GM19043 (cell line): Measurements from ENCODE around the gene VMAC.
"Not testable (repeated sequence)": the region's sequence is repeated elsewhere in the genome, so short reads cannot be mapped to it uniquely, and the experiment has no call there.

Source experiments
- ATAC-seq: cut with Tn5 transposase; IDR thresholded peaks from one replicate; pipeline ENCODE4 v1.9.1; 2021; ENCODE audit warnings: low read depth; ENCODE audit not compliant: unreplicated experiment

VMAC gene

GRCh38 chr19:5883157-5883873, 21.4 kb upstream of the VMAC start:
- not testable (repeated sequence) for ATAC-seq

- ATAC-seq: not testable (repeated sequence)
Observed at GRCh38 chr19:5884065-5884811, 20.4 kb upstream of the VMAC start.

GRCh38 chr19:5889288-5889971, 15.2 kb upstream of the VMAC start:
- no peak for ATAC-seq

- no peak for ATAC-seq
Observed at GRCh38 chr19:5890099-5890498, 14.6 kb upstream of the VMAC start.

GRCh38 chr19:5891572-5891937, 13.1 kb upstream of the VMAC start:
- ATAC-seq: no peak

- no peak for ATAC-seq
Observed at GRCh38 chr19:5891938-5892771, 12.5 kb upstream of the VMAC start.

- no peak for ATAC-seq
Observed at GRCh38 chr19:5892772-5893275, 11.8 kb upstream of the VMAC start.

GRCh38 chr19:5893296-5893903, 11.3 kb upstream of the VMAC start:
- no peak for ATAC-seq

GRCh38 chr19:5893907-5894703, 10.6 kb upstream of the VMAC start:
- no peak for ATAC-seq

- no peak for ATAC-seq
Observed at GRCh38 chr19:5894704-5895349, 9.8 kb upstream of the VMAC start.

GRCh38 chr19:5895409-5895808, 9.3 kb upstream of the VMAC start:
- ATAC-seq: no peak

GRCh38 chr19:5895890-5896289, 8.8 kb upstream of the VMAC start:
- ATAC-seq: no peak

GRCh38 chr19:5896365-5897076, 8.2 kb upstream of the VMAC start:
- ATAC-seq: no peak

- ATAC-seq: no peak
Observed at GRCh38 chr19:5897189-5897969, 7.3 kb upstream of the VMAC start.

GRCh38 chr19:5899728-5900526, 4.7 kb upstream of the VMAC start:
- no peak for ATAC-seq

GRCh38 chr19:5900976-5901375, 3.7 kb upstream of the VMAC start:
- ATAC-seq: no peak
